Measurements from ENCODE around the gene PRKAG2. TPM values are rescaled to one million over a fixed set of nuclear protein-coding genes. Genes with fewer than 3 reads are reported as not detected.
A peak's percentile ranks its signal among the peaks of the same experiment; 100 is the strongest.

The PRKAG2 gene
- polyA plus RNA-seq, 3 donors = 29.2 to 59.8 (median 30.9) TPM

DNA sequence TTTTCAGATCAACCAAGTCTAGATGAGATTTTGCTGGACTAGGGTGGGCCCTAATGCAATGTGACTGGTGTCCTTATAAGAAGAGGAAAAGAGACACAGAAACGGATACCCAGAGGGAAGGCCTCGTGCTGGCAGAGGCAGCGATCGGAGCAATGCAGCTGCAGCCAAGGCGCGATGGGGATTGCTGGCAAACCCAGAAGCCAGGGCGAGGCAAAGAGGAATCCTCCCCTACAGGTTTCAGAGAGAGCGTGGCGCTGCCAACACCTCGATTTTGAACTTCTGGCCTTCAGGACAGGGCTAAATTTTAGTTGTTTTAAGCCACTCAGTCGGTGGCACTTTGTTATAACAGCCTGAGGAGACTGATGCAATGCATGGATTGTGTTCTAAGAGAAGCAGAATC lies 200.2 kb downstream of the PRKAG2 start:
- Mint-ChIP-seq H3K9me3 (no peaks in the 10 kb centered on the region), H3K27ac (peak overlapping the region in 1 of 7 donors; percentile 25)
- H3K4me2 ChIP-seq (replicated peaks; ENCODE audit: extremely low read depth, low read length, poor library complexity, severe bottlenecking) = no peak overlapping the region

DNA sequence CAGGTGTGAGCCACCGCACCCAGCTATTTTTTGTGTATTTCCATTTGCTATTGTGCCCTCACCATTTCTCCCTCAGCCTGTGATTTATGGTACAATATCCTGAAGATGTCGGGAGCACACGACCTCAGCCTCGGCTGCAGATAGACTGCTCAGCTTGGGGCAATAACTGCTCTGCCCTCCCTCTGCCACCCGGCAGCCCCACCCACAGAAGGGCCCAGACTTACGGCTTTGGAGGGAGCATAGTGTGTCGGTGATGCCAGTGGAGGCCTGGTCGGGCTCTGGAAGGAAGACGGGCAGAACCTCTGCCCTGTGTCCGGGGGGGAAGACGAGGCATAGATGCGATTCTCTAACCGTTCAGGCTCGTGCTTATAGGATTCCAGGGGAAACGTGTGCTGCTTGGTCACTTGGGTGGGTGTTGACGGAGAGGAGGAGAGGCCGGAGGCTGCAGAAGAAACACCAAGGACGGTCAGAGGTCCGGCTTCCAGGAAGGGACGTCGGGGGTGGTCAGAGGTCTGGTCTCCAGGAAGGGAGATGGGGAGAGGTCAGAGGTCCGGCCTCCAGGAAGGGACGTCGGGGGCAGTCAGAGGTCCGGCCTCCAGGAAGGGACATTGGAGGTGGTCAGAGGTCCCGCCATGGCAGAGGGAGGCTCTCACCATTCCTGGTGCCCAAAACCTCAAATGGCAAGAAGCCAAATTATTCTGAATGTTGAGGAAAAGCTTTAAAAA lies 201.6 kb downstream of the PRKAG2 start:
- TF ChIP-seq CTCF (IDR thresholded peaks at IDR 0.05) = no peak
- no peaks in the 10 kb centered on the region for H3K79me2 ChIP-seq (ENCODE audit: insufficient read depth, low read length)
- H3K9me3 Mint-ChIP-seq = no peaks in the 10 kb centered on the region
- WGBS (ENCODE audit: insufficient coverage) = 94% methylated on average over 25 of the region's 26 CpGs
- no peak overlapping the region for H3K4me3 ChIP-seq (replicated peaks in 1 of 3; ENCODE audit: low read depth in 2 of 3, low read length in 3 of 3)
- no peaks in the 10 kb centered on the region for H3K27me3 ChIP-seq (ENCODE audit: control insufficient read depth in 2 of 2, insufficient read depth in 2 of 2, low read length in 2 of 2)
- H3K36me3 ChIP-seq (replicated peaks in 1 of 2; ENCODE audit: control insufficient read depth in 1 of 2, insufficient read depth in 2 of 2, low read length in 2 of 2) = peaks cover 28 to 42% of the 10 kb centered on the region in 2 donors
- no peak overlapping the region for H3K9ac ChIP-seq (ENCODE audit: insufficient read depth, low read length, poor library complexity, severe bottlenecking)
- H3K27me3 Mint-ChIP-seq (ENCODE audit: low read depth in 3 of 3) = no peaks in the 10 kb centered on the region
- H3K27ac Mint-ChIP-seq = peak overlapping the region in 1 of 7 donors; percentile 2
- intact Hi-C loops (cut with micrococcal nuclease) = no loop called here
- H4K20me1 ChIP-seq (ENCODE audit: insufficient read depth, low read length) = peaks cover 96% of the 10 kb centered on the region
- peaks cover 7% of the 10 kb centered on the region for H3K4me1 Mint-ChIP-seq
- no peaks in the 10 kb centered on the region for H3K4me1 ChIP-seq (ENCODE audit: control insufficient read depth in 1 of 2, insufficient read depth in 2 of 2, low read length in 2 of 2)
- H3K9me3 ChIP-seq (replicated peaks in 1 of 2; ENCODE audit: control insufficient read depth in 1 of 2, insufficient read depth in 1 of 2, low read length in 2 of 2) = no peaks in the 10 kb centered on the region
- peaks cover 48 to 60% of the 10 kb centered on the region in 2 donors for H3K36me3 Mint-ChIP-seq
- no peak overlapping the region for H3K27ac ChIP-seq (ENCODE audit: low read depth in 1 of 2, low read length in 2 of 2)
- DNase-seq = no peak
- no peak overlapping the region for H3K4me3 Mint-ChIP-seq
- no peak overlapping the region for H3K4me2 ChIP-seq (replicated peaks; ENCODE audit: extremely low read depth, low read length, poor library complexity, severe bottlenecking)
- no peak overlapping the region for H2AFZ ChIP-seq (ENCODE audit: insufficient read depth, low read depth, low read length, poor library complexity, severe bottlenecking)

More for the DNA sequence above, 200.2 kb downstream of the PRKAG2 start:
- peaks cover 52 to 66% of the 10 kb centered on the region in 2 donors for H3K36me3 Mint-ChIP-seq
- no peaks in the 10 kb centered on the region for H3K4me1 ChIP-seq (ENCODE audit: control insufficient read depth in 1 of 2, insufficient read depth in 2 of 2, low read length in 2 of 2)
- intact Hi-C loops (cut with micrococcal nuclease) = no loop called here
- H3K4me3 ChIP-seq (replicated peaks in 1 of 3; ENCODE audit: low read depth in 2 of 3, low read length in 3 of 3) = no peak overlapping the region
- no peak overlapping the region for H2AFZ ChIP-seq (ENCODE audit: insufficient read depth, low read depth, low read length, poor library complexity, severe bottlenecking)
- no peaks in the 10 kb centered on the region for H3K9me3 ChIP-seq (replicated peaks in 1 of 2; ENCODE audit: control insufficient read depth in 1 of 2, insufficient read depth in 1 of 2, low read length in 2 of 2)
- H3K36me3 ChIP-seq (replicated peaks in 1 of 2; ENCODE audit: control insufficient read depth in 1 of 2, insufficient read depth in 2 of 2, low read length in 2 of 2) = peaks cover 28 to 53% of the 10 kb centered on the region in 2 donors
- no peaks in the 10 kb centered on the region for H3K79me2 ChIP-seq (ENCODE audit: insufficient read depth, low read length)
- peaks cover 7% of the 10 kb centered on the region for H3K4me1 Mint-ChIP-seq
- no peak overlapping the region for H3K4me3 Mint-ChIP-seq
- no peak for TF ChIP-seq CTCF (IDR thresholded peaks at IDR 0.05)
- no peak overlapping the region for H3K9ac ChIP-seq (ENCODE audit: insufficient read depth, low read length, poor library complexity, severe bottlenecking)
- 93% methylated on average over 3 of the region's 11 CpGs for WGBS (ENCODE audit: insufficient coverage)
- H3K27ac ChIP-seq (ENCODE audit: low read depth in 1 of 2, low read length in 2 of 2) = no peak overlapping the region
- DNase-seq = no peak
- H3K27me3 Mint-ChIP-seq (ENCODE audit: low read depth in 3 of 3) = no peaks in the 10 kb centered on the region
- no peaks in the 10 kb centered on the region for H3K27me3 ChIP-seq (ENCODE audit: control insufficient read depth in 2 of 2, insufficient read depth in 2 of 2, low read length in 2 of 2)
- H4K20me1 ChIP-seq (ENCODE audit: insufficient read depth, low read length) = peaks cover 96% of the 10 kb centered on the region
